ENCODE measurements around the gene PPP4C.
"Not testable (repeated sequence)": the region's sequence is repeated elsewhere in the genome, so short reads cannot be mapped to it uniquely, and the experiment has no call there.

PPP4C gene

DNA sequence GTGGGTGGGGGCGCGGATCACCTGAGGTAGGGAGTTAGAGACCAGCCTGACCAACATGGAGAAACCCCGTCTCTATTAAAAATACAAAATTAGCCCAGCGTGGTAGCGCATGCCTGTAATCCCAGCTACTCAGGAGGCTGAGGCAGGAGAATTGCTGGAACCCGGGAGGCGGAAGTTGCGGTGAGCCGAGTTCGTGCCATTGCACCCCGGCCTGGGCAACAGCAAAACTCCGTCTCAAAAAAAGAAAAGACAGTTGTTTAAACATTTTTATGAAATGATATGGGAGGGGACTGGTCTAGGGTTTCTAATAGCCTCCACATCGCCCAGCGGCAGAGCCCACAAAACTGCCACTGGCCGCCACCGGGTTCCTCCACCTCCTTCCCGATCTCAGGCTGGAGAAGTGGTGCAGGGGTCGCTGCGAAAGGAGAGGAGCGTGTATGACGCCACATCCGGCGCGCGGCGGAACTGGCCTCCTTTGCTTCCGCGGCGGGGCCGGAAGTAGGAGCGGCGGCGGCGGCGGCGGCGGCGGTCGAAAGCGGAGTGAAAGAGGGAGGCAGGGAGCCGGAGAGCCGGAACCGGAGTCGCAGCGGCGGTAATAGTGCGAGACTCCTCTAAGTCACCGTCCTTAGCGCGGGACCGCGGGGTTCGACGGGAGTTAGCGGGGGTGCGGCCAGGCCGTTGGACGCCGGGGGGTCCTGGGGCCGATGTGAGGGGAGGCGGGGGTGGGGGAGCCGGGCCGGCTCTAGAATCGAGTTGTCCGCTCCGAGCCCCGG, at the start of gene PPP4C:
TSS of gene PPP4C (plus strand) at position 492 of the 773 bp plus-strand sequence. CDS start 384 bp downstream, outside the sequence.
- DNase-seq, result peak; percentile 83

DNA sequence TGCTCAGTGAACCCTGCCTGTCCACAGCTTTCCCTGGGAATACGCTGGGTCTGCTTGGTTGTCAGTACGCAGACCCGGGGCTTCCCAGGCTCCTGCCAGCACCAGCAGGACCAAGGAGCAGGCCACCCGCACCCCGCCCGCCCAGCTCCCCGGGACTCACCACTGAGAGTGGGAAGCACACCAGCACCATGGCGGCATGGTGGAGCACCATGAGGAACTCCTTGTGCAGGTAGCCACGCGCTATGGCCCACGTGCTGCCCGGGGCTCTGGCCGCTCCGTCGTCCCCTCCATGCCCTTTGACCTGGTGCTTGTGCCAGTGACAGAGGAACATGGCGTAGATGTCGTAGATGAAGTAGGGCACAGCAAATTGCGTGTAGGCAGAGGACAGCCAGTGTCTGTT, 49.3 kb upstream of the PPP4C start:
- no peak for DNase-seq

DNA sequence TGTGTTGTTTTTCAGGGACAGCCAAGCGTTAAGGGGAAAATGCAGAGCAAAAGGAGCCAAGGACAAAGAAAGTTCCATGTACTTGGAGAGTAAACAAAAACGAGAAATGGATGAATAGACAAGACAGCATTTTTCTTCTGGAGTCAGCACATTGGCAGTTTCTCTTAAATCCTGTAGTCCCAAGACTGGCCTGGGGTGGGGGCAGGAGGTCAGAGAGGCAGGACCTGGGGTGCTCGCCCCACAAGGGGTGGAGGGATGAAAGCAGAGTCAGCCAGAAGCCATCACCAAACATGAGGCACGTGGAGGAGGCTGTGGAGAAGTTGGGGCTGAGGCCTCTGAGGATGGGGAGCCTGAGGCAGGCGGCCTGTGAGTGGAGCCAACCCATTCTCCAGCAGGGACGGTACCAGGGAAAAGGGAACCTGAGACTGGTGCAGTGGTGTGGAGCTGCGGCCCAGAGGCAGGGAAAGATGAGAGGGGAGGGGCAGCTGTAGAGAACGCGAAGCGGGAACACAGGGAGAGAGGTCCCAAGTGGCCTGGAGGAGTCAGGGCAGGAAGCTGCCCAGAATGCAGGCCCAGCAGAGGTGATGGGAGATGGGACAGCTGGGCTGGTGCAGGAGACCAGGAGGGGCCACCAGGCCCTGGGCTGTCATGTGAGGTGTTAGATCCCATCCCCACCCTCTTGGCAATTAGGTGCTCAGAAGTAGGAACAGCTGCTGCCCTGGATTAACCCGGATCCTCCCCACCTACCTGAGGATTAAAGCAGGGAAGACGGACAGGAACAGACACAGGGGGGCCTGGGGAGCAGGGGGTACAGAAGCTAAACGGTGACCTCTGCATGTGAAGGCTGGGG, 48.0 kb upstream of the PPP4C start:
- no peak for DNase-seq

DNA sequence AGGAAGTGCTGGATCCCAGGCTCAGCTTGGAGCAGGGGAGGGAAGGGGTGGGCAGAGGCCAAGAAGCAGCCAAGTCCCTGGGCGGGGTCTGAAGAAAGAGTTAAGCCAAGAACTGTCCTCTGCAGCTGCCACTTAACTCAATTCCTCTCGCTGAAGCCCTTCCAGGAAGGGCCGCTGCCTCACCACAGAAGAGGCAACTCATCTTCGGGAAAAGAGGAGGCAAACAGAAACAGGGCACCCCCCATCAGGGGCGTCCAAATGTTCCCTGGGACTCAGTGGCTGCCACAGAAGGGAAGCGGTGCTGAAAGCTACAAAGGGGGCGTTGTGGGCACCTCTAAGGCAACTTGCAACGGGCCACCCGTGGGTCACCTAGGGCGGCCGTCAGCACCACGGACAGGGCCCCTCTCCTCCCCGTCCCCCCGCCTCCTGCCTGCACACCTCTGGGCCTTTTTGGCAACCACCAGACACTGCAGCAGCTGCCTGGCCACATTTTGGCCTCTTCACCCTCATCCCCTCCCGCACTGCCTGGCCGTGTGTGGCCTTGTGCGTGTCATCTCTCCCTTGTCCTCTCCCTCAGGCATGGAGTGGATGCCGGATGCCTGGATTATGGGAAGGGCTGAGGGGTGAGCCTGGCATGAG, 47.2 kb upstream of the PPP4C start:
- no peak for DNase-seq

DNA sequence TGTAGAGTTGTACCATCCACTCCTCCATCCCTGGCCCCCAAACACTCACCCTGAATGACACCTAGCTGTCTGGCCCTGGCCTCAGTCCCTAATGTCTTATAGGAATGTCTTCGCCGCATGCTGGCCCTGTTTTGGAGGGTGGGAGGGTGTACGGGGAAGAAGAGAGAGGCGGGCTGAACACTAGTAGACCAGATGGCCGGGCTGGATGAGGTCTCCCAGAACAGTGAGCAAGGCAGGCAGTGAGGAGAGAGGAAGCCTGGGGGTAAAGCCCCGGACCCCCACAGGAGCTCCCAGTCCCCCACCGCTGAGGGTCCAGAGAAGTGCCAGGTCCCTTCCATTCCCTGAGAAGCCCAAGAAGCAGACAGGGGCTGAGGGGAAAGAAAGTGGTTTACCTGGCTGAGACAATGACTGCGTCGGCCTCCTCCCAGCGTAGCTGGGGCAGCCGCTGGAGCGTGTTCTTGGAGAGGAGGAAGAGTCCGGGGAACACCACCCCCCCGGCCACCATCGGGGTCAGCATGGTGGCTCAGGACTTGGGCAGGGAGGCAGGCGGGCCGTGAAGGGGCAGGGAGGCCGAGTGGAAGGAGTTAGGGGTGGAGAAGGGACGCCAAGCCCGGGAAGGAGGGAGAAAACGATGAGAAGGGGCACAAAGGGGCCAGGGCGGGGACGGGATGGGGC, 45.6 kb upstream of the PPP4C start:
- no peak for DNase-seq

DNA sequence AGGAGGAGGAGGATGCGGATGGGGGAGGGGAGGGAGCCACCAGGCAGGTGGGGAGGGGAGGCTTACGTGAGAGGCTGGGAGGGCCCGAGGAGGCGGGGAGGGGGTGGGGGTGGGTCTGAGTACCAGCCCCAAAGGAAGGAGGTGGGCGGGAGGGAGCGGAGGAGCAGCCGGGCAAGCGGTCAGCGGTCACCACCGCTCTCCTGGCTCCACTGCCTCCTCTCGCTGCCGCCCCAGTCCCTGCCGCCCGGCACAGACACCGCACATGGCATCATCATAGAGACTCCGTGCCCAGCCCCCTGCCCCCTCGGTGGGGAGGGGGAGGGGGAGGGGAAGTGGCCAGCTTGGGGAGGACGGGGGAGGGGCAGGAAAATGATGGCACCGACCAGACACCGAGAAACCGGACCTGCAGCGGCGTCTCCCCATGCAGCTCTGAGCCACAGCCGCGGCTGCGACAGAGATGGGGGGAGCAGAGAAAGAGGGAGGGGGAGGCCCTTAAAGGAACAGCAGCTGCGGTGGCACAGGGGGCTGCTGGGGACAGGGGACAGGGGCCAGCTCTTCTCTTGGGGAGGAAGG, 44.9 kb upstream of the PPP4C start, which contains the start of gene TLCD3B:
TSS of gene TLCD3B (minus strand) at position 431 of the 573 bp plus-strand sequence. CDS start 744 bp downstream, outside the sequence.
- DNase-seq, result no peak

DNA sequence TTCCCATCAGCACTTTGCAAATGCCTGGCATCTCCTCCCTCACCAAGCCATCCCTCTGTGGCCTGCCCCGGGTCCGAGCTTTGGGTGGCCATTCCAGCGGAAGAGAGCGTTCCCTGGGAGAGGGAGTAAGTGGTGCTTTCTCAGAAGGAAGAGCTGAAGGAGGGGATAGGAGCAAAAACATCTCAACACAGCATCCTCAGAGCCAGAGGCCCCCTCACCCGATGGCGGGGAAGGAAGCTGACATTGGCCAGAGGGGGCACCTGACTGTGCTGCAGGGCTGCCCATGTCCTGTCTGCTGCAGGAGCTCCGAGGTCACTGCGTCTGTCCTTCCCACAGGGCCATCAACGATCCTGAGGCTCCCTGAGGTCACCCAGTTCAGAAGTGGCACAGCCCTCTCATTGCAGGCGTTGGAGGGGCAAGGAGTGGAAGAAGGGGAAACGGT, 44.3 kb upstream of the PPP4C start:
- DNase-seq, result no peak

DNA sequence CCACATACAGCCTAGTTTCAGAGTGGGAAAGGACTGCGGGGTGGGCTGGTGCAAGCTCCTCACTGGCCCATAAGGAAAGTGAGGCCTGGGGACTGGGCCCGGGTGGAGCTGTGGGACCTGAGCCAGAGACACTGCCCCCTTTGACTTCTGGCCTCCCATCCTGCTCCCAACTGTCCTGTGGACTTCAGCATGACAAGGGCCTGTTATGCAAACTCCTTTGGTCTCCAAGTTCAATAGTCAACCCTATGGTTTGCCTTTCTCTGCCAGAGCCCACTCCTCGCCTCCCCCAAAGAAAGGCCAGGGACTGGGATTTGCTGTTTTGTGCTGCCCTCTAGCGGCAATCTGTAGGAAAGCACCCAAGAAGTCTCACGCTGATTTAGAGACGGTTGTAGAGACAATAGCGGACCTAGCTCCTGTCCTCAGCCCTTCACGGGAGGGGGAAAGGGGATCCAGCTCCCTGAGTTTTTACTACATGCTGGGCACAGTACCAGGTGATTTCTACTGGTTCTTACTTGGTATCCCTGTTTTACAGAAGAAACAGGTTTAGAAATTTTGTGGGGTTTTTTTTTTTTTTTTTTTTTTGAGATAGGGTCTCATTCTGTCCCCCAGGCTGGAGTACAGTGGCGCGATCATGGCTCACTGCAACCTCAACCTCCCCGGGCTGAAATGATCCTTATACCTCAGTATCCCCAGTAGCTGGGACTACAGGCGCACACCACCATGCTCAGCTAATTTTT, 43.5 kb upstream of the PPP4C start:
- peak; percentile 36 for DNase-seq

DNA sequence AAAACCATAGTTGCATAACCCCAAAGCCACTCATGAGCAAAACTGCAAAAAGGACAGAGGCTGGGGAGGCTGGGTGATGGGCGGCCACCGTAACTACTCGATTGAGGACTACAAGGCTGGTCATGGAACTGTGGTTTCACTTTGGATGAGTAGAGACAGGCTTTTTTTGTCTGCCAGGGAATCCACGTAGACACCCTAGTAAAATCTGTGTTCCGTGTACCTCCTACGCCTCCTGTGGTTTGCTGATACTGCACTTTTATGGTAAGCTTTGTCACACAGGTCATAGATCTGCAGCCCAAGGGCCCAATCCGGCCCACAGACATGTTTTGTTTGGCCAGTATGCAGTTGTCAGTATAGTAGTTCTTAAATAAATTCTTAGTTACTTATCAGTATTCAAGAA, 42.5 kb upstream of the PPP4C start:
- no peak for DNase-seq

DNA sequence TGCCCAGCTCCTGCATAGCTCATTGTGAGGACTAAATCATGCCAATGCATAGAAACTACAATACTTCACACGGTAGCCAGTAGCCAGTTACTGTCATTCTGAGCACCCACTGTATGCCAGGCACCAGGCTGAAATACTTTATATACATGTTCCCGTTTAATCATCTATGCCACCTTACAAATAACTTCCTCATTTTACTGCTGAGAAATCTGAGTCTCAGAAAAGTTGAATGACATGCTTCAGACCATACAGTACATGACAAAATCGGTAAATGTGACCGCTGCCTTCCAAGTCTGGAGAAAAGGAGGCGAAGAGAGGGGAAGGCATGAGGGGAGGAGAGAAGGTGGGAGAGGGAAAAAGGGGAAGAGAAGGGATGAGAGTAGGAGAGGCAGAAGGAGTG, 35.6 kb upstream of the PPP4C start:
- DNase-seq, result no peak

DNA sequence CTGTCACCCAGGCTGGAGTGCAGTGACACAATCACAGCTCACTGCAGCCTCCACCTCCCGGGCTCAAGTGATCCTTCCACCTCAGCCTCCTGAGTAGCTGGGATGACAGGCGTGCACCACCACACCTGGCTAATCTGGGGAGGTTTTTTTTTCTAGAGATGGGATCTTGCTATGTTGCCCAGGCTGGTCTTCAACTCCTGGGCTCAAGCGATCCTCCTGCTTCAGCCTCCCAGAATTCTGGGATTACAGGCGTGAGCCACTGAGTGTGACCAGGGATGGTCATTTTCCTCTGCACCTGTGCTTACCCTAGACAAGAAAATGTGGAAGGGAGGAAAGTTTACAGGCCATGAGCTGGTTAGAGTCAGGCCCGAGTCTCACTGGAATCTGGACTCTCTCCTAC, 35.1 kb upstream of the PPP4C start:
- DNase-seq, result not testable (repeated sequence)

DNA sequence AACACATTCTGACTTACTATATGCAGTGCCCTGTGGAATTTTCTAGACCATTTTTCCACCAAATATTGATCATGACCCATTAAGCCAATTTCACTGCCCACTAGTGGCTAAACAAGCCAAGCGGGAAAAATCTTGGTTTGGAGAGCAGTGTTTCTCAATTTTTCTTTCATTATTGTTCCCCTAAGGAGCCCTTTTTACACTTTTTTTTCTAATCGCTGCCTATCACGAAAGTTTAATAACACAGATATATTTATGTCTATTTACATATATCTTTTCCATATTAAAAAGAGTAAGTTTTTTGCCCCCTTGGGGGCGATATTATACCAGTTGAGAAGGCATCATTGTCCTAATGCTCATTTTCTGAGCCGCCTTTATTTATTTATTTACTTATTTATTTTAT, 34.0 kb upstream of the PPP4C start:
- no peak for DNase-seq

DNA sequence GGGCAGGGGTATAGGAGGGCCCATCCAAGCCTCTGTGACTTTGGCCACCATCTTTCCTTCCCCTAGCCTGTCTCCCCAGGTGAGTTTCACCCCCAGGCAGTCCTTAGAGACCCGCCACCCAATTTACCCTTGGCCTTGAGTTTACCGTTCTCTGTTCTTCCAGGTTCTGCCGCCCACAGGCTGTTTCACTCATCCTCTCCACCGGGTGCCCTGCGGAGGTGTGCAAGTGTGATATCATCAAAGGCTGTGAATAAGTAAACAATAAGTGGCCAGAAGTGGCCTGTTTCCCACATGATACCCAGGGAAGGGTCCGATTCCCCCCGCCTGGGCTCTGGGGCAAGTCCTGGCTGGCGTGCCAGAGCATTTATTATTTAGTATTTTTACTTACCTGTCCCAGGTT, 29.6 kb upstream of the PPP4C start:
- DNase-seq, result no peak

DNA sequence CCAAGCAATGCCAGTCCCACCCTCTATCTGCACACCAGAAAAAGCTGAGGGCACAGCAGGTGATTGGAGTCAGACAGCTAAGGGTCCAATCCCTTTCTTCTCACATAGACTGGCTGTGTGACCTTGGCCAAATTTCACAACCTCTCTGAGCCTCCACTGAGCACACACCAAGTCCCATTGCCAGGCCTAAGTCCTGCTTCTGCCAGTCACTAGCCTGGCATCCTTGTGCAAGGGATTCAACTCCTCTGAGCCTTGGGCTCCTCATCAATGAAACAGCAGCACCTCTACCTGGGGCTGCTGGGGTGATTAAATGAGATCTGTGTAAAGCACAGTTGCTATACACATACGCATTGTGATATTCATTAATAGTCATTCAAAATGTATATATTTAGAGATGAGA, 29.2 kb upstream of the PPP4C start:
- no peak for DNase-seq

DNA sequence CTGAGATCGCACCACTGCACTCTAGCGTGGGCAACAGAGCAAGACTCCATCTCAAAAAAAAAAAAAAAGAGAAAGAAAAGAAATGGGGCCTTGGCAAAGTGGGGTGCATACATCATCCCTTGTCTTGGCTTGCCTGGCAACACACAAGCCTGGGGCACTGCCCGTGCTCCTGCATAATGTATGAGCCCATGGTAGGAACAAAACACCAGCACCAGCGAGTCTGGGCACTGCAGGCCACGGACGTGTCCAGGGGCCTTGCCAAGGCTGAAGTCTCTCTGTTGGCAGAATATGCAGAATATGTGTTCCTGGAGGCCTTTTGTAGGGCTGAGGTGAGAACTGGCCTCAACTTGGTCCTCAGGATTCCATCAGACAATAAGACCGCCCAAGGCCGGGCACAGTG, 25.9 kb upstream of the PPP4C start:
- no peak for DNase-seq

DNA sequence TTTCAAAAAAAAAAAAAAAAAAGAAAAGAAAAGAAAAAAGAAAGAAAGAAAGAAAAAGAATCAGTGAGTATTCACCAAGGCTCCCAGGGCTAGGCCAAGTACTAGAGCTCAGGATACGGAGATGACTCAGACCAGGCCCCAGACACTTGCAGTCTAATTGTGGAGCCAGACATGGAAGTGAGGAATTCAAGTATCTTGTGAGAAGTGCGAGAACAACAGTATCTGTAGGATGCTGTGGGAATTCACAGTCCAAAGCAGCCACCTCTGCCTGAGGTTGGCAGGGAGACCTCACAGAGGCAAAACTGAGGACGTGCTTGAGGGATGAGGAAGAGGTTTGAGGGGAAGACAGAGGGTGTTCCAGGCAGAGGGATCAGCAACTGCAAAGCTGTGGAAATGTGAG, 24.3 kb upstream of the PPP4C start:
- DNase-seq, result no peak

DNA sequence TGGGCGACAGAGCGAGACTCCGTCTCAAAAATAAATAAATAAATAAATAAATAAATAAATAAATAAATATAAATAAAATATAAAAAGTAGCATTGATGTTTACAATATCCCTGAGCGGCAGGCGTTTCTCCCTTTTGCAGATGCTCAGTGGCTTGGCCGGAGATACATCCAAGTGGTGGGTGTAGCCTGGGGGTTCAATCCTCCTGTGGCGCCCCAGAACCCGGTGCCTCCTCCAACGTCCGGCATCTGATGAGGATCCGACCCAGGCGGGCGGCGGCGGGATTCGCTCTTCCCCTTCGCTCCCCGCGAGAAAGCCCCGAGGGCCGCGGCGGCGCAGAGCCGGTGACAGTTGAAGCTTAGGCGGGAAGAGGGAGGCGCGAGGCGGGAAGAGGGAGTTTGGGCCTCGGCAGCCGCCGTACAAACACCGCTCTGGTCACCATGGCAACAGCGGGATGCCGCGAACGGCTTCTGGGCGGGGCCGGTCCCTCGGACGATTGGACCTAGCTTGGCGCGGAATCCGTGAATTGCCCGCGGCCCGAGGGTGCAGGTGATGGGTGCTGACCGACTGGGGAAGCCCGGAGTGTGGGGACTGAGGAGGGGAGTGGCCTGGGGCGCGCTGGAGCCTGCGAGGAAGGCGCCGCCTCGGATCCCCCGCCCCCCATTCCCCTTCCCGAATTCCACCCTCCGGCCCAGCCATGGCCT, 23.0 kb upstream of the PPP4C start:
- peak; percentile 82 for DNase-seq

DNA sequence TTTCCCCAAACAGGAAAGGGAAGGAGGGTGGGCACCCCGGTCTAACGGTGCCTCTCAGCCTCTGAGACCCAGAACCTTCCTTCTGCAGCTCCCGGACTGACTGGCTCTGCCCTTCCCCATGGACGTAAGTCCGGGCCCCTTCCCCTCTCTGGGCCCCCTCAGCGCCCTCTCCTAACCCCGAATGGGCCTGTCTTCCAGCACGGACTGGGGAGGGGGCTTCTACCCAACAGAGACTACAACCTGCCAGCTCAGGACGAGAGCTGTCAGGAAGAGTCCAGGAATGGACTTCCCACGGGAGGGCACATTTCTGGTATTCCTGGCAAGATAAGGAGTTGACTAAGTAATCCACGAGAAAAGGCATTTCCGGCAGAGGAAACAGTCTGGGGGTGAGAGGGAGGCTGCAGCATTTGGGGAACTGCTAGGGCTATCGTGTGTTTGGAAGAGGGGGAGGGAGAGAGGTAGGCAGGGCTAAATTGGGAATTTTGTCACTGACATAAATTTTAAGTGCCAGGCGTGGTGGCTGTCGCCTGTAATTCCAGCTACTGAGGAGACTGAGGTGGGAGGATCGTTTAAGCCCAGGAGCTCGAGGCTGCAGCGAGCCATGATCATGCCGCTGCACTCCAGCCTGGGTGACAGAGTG, 22.3 kb upstream of the PPP4C start:
- no peak for DNase-seq

DNA sequence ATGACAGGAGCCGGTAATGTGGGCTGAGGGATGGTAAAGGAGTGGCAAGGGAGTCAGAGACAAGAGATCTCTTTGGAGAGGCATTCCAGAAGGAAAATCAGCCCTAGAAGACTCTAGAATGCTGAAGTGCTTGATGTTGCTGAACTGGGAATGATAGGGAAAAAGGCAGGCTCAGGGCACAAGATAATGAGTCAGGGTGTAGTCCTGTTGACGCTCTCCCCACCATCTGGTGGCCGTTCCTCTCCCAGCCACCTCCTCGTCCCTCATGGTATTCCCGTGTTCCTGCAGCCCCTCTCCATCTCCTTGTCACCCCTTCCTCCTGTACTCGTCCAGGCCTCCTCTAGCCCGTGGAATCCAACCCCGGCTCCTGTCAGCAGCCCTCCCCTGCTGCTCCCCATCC, 21.3 kb upstream of the PPP4C start:
- no peak for DNase-seq

DNA sequence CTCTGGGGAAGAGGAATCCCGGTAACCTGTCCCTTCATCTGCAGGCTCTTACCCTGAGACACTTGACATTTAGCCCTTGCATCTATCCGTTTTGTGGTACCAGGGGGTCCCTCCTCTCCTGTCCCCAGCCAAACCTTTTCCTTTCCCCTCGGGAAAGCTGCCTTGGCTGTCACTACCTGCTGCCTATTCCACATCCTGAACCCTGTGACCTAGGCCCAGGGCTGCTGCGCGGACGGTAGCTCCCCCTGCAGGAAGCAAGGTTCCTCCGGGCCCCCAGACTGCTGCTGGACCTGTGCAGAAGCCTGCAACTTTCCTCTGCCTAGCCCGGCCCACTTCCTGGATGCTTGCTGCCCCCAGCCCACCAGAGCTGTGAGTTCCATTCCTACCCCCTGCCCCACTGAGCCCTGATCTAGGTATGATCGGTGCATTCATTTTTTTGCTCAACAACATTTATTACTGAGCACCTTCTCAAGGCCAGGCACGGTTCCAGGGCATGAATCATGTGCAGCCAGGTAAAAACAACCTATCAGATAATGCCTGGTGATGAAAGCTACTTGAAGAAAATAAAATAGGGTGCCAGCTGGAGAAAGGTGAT, 20.7 kb upstream of the PPP4C start:
- DNase-seq, result no peak
